ENCODE measurements around the gene POLR2B.
"Not testable (repeated sequence)": the region's sequence is repeated elsewhere in the genome, so short reads cannot be mapped to it uniquely, and the experiment has no call there.

POLR2B gene

GRCh38 chr4:56978750-56979303, at the start of gene POLR2B:
TSS of gene POLR2B (plus strand) at chr4:56978896. CDS start at chr4:56978986, 90 bp downstream.
- DNase-seq: peak; percentile 98

GRCh38 chr4:56930638-56931037, 48.1 kb upstream of the POLR2B start:
- no peak for DNase-seq

GRCh38 chr4:56931924-56932323, 46.8 kb upstream of the POLR2B start:
- DNase-seq: no peak

GRCh38 chr4:56937262-56937661, 41.4 kb upstream of the POLR2B start:
- DNase-seq: no peak

- DNase-seq: not testable (repeated sequence)
Observed at GRCh38 chr4:56939826-56940225, 38.9 kb upstream of the POLR2B start.

GRCh38 chr4:56940403-56940802, 38.3 kb upstream of the POLR2B start:
- DNase-seq: no peak

GRCh38 chr4:56940971-56941370, 37.7 kb upstream of the POLR2B start:
- DNase-seq: no peak

GRCh38 chr4:56941403-56941802, 37.3 kb upstream of the POLR2B start:
- DNase-seq: no peak

- no peak for DNase-seq
Observed at GRCh38 chr4:56953680-56954520, 24.8 kb upstream of the POLR2B start.

GRCh38 chr4:56958111-56958517, 20.6 kb upstream of the POLR2B start:
- no peak for DNase-seq

- DNase-seq: no peak
Observed at GRCh38 chr4:56959100-56959499, 19.6 kb upstream of the POLR2B start.

GRCh38 chr4:56961107-56961500, 17.6 kb upstream of the POLR2B start:
- no peak for DNase-seq

- no peak for DNase-seq
Observed at GRCh38 chr4:56971383-56971782, 7.3 kb upstream of the POLR2B start.

GRCh38 chr4:56972389-56972788, 6.3 kb upstream of the POLR2B start:
- DNase-seq: no peak

- DNase-seq: no peak
Observed at GRCh38 chr4:56972809-56973208, 5.9 kb upstream of the POLR2B start.

- no peak for DNase-seq
Observed at GRCh38 chr4:56973336-56973735, 5.4 kb upstream of the POLR2B start.

- no peak for DNase-seq
Observed at GRCh38 chr4:56976283-56976836, 2.3 kb upstream of the POLR2B start.

- peak; percentile 81 for DNase-seq
Observed at GRCh38 chr4:56976837-56977320, 1.8 kb upstream of the POLR2B start.

- peak; percentile 99 for DNase-seq
Observed at GRCh38 chr4:56977321-56978012, 1.2 kb upstream of the POLR2B start, which contains the start of gene NOA1. TSS of gene NOA1 (minus strand) at chr4:56977606. CDS start at chr4:56977585, 21 bp downstream.

- DNase-seq: peak; percentile 66
Observed at GRCh38 chr4:56979421-56980072, 851 bp downstream of the POLR2B start.

GRCh38 chr4:56981795-56982201, 3.1 kb downstream of the POLR2B start:
- no peak for DNase-seq

GRCh38 chr4:56986192-56986591, 7.5 kb downstream of the POLR2B start:
- DNase-seq: no peak

GRCh38 chr4:56986952-56987351, 8.3 kb downstream of the POLR2B start:
- no peak for DNase-seq

All from islet precursor cell (in vitro differentiated cells).